Sigmoid colon (tissue), 4 donors: ENCODE data around the gene ZC3HAV1.

Experiments used
- CTCF ChIP-seq, 4 experiments: fragments of 450-650 bp in 3 of 4; fragments of 200-600 bp in 1 of 4; IDR thresholded peaks; one replicate each; pipeline ENCODE4 v1.5.1; 2016 to 2019; ENCODE audit warnings: antibody characterized with exemption in 4 of 4, mild to moderate bottlenecking in 3 of 4, moderate library complexity in 2 of 4
- EP300 ChIP-seq, 4 donors: sonication (generic); formaldehyde crosslinking; IDR thresholded peaks; one replicate each; pipeline ENCODE4 v1.6.1; 2017; ENCODE audit warnings: antibody characterized with exemption in 4 of 4

- TF ChIP-seq EP300 (IDR thresholded peaks at IDR 0.05) (no peak), CTCF (IDR thresholded peaks at IDR 0.05) (no peak)
These were observed 22.3 kb downstream of the ZC3HAV1 start for GRCh38 chr7:139087212-139087611.
